Activated effector memory CD4-positive, alpha-beta T cell treated with anti-CD3 and anti-CD28 coated beads, Interleukin-2, amount 50 U/mL, for 16 hours (primary cell): ENCODE data around the gene CELA2A.
"Not testable (repeated sequence)": the region's sequence is repeated elsewhere in the genome, so short reads cannot be mapped to it uniquely, and the experiment has no call there.

Experiments used
- DNase-seq: peaks from one replicate; pipeline ENCODE4 v3.0.0-alpha.2; 2020

Gene CELA2A

DNA sequence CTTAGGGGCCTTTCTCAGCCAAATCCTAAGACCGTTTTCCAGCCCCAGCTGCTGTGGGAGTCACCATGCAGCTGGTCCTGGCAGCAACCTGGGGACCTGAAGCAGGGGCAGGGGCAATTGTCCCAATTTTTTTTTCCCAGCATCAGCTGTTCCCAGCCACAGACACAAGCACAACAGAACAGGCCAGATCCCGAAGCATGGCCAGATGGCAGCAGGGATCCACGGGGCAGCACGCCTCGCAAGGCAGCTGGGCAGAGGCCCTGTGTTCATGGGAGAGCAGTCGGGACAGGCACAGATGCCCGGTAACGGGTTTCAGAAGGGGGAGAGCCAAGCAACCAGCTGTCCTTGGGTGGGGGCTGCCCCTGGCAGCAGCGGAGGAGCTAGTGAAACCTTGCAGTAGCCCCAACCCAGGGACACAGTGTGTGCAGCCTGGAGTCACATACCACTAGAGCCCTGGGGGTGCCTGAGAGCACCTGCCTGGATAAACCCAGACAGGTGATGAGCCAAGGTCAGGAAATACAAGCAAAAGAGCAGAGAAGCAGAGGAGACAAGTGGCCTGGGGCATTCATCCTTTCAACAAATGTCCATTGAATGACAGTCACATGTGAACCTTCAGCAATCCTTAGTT lies 13.4 kb downstream of the CELA2A start:
- not testable (repeated sequence) for DNase-seq

DNA sequence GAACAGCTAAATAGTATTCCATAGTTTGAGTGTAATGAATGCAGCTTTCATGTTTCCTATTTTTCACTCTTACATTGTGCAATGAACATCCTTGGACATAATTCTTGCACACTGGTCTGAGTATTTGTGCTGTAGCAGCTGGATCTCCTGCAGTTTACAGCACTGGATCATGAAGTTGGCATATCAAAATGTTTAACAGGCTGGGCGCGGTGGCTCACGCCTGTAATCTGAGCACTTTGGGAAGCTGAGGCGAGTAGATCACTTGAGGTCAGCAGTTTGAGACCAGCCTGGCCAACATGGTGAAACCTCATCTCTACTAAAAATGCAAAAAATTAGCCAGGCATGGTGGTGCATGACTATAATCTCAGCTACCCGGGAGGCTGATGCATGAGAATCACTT lies 14.5 kb downstream of the CELA2A start:
- DNase-seq = not testable (repeated sequence)

DNA sequence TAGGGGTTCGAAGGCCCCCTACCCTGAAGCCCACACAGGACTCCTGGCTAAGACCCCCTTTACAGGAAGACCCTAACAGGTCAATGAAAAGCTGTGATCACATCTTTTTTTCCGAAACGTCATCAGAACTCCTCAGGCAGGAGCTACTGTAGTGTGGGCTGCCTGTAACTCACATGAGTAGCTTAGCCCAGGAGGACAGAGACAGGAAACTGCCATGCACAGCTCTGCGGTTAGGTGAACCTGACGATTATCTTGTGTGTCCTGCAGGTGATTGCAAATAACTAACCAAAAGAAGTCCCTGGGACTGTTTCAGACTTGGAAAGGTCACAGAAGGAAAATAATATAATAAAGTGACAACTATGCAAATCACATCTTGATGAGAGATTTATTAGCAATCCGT lies 15.2 kb downstream of the CELA2A start:
- DNase-seq = not testable (repeated sequence)

DNA sequence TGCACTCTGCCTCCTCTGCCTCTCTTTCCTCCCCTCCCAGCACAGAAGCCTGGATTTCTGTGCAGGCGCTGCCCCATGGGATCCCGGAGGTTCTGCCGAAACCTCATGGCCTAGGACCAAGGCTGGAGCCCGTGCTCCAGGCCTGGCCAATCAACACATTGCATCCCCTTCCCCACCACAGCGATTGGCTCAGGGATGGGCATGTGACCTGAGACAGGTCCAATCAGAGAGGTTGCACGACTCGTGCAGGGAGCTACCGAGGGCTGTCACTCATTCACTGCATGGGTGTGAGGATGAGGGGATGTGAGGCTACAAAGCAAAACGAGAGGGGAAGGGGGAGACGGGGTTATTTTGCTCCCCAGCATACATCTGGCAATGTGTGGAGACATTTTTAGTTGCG lies 16.1 kb downstream of the CELA2A start:
- no peak for DNase-seq

DNA sequence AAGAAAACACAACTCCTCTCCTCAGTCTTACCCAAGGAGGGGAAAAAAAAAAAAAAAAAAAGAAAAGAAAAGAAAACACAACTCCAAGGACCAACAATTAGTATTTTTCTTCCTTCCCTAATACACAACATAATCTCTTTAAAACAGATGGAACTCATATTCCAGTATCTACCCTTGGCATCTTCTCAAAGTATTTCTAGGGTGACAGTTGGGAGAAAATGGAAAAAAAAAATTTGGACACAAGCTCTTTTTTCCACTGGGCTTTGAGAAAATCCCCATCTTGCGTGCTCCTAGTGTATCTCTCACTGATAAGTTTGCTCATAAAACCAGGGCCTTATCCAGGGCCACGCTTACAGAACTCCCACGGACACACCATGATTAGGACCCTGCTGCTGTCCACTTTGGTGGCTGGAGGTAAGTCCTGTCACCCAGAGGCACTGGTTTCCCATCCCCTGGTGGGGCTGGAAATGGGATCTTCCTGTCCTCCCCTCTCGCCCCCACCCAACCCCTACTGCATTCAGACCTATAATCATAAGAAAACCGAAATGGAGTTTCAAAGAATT lies 19.3 kb downstream of the CELA2A start, which contains the start of gene CELA2B:
Gene CELA2B (plus strand): TSS at position 353 of the 563 bp plus-strand sequence. CDS start 22 bp downstream, at position 375.
- no peak for DNase-seq

DNA sequence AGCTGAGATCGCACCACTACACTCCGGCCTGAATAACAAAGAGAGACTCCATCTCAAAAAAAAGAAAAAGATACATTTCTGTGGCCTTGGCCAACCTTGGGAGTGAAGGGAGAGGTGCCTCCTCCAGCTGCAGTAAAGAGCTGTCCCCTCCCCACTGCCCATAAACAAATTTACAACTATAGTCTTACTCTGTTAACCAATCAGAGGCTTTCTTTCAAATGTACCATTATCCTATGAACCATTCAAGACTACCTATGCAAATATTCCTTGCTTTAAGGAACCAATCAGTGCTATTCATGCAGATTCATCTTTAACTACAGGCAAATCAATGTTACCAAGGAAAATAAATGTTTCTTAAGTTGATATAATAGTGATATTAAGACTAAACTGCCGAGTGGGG lies 20.4 kb downstream of the CELA2A start:
- no peak for DNase-seq

DNA sequence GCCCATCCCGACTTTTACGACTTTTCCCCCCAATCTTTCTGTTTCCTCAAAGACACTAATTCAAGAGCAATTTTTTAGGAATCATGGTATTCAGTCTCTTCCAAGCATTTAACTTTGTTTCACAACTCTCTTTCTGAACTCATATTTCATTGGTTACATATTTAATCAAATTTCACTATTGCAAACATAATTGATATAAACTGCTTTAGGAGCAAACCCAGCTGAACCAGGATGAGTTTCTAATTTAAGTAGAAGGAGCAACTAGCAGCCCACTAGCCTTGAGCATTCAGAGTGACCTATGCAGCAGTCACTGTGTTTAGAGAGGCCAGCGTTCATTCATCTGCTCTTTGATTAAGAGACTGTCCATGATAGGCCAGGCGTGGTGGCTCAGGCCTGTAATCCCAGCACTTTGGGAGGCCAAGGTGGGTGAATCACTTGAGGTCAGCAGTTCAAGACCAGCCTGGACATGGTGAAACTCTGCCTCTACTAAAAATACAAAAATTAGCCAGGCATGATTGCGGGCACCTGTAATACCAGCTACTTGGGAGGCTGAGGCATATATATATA lies 21.2 kb downstream of the CELA2A start:
- DNase-seq = no peak

DNA sequence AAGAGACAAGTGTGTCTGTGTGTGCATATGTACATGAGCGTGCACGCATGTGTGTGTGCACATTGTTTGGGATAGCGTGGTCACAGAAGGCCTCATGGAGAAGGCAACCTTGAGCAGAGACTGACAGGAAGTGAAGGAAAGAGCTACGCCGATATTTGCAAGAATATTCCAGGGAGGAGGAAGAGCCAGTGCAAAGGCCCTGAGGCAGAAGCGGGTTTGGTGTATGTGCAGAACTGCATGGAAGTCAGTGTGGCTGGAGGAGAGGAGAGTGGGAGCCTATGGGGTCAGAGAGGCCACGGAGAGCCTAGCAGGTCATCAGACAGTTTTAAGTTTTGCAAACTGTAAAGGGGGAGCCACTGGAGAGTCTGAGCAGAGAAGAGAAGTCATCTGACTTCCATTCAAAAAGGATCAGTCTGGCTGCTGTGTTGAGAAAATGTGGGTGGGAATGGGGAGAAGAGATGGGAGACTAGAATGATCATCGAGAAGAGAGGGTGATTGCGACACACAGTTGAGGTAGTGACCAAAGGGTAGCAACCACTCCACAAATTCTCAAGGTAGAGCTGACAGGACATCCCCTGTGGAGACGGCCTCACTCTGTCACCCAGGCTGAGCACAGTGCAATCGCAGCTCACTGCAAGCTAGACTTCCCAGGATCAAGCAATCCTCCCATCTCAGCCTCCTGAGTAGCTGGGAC lies 23.3 kb downstream of the CELA2A start:
- DNase-seq = no peak

DNA sequence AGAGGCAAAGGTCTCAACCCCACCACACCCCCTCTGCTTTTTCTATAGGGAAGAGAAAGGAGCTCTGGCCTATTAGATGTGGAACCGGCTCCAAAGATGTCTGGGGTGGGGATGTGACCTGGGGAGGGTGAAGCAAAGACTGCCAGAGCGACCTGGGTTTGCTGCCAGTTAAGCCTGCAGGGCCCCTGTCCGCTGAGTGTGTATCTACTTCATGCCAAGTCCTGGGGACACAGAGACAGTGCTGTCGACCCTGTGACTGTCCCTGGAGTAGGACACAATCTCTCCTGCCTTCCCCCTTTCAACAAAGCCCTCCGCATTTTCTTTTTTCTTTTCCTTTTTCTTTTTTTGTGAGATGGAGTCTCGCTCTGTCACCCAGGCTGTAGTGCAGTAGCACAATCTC lies 25.9 kb downstream of the CELA2A start:
- DNase-seq = not testable (repeated sequence)

DNA sequence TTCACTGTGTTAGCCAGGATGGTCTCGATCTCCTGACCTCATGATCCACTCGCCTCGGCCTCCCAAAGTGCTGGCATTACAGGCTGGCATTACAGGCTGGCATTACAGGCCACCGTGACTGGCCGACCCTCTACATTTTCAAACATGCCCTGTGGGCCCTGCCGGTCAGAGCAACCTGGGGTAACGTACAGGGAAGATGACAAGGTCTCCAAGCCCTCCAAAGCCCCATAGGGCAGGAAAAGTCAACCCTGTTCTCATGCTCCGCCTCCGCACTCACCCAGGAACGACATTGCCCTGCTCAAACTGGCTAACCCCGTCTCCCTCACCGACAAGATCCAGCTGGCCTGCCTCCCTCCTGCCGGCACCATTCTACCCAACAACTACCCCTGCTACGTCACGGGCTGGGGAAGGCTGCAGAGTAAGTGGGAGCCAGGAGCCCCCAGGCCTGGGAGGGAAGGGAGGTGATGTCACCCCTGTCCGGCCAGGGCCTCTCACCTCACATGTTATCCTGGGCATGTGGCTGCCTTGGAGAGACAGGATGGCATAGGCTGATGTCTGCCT lies 26.5 kb downstream of the CELA2A start:
- DNase-seq = not testable (repeated sequence)

DNA sequence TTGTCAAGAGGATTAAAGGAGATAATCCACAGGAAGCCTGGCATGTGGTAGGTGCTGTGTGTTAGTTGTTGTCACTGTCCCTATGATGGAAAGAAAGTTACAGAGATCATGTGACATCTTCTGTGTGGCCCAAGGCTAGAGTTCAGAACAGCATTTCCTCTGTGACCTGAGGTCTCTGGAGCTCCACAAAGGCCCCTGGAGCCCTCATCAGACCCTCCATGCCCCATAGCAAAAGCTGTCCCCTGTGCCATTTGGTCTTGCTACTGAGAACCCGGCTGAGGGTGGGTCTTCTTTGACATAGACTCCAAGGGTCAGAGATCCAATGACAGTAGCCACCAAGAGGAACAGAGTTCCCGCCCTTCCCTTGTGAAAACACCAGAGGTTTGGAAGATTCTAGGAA lies 27.4 kb downstream of the CELA2A start:
- DNase-seq = no peak

DNA sequence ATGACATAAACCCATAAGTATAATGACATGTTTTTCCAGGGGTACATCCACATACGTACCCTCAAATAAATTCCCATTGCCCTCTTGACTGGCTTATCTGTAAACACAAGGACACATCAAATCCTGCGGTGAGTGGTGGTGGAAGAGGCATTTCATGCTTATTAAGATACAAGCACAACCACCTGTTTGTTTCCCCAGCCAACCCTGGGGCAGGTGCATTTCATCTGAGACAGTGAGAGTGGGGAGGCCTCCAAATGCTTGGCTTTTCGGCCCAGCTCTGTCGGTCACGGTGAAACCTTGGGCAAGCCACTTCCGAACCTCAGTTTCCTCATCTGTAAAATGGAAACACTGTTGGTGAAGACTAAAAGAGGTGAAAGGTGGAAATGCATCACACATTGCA lies 27.9 kb downstream of the CELA2A start:
- not testable (repeated sequence) for DNase-seq

DNA sequence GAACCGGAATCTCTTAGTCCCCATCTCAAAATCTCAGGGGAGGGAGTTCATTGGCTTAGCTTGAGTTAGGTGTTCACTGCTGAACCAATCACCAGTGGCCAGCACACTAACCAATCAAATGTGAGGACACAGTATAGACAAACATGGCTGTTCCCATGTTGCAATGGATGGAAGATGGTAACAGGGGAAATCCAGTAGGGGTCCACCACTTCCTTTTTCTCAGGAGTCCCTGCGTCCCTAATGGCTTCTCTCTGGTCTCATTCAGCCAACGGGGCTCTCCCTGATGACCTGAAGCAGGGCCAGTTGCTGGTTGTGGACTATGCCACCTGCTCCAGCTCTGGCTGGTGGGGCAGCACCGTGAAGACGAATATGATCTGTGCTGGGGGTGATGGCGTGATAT lies 29.1 kb downstream of the CELA2A start:
- DNase-seq = no peak

DNA sequence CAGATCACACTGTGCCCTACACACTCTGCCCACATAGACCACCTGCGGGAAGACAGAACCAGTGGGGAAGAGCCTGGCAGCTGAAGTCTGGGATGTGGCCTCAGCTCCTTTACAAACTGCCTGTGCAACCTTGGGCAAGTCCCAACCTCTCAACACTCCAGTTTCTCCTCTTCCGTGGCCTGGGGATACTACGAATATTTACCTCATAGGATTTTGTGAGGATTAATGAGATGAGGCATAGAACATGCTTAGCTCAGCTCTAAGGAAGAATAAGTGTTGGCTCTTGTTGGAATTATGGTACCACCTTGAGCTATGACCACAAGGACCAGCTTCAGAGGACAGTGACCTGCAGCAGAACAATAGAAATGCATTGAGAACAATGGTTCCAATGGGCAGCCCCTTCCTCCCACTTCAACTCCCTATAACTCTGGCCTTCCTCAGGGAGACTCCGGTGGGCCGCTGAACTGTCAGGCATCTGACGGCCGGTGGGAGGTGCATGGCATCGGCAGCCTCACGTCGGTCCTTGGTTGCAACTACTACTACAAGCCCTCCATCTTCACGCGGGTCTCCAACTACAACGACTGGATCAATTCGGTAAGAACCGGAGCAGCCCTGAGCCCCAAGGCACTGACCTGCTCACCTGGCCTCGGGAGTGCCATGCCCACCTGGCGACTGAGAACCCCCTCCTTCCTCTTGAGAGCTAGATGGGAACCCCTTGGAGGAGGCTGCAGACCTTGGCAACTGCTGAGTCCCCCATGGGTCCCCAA lies 30.5 kb downstream of the CELA2A start:
- not testable (repeated sequence) for DNase-seq

DNA sequence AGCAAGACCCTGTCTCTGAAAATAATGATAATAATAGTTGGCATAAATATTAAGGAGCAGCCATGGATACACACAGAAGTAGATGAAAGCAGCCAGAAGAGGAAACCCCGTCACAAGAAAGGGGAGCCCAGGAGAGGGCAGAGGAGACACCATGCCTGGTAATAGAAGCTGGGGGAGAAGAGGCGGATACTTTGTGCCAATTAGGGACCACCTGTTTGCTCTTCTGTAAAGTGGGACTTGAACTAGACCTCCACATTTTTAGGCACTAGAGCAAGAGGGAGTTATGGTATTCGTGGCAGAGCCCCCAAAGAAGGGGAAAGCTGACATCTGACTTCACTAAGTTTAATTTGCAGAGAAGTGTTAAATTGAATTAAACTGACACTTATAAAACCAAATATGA lies 31.8 kb downstream of the CELA2A start:
- DNase-seq = no peak

DNA sequence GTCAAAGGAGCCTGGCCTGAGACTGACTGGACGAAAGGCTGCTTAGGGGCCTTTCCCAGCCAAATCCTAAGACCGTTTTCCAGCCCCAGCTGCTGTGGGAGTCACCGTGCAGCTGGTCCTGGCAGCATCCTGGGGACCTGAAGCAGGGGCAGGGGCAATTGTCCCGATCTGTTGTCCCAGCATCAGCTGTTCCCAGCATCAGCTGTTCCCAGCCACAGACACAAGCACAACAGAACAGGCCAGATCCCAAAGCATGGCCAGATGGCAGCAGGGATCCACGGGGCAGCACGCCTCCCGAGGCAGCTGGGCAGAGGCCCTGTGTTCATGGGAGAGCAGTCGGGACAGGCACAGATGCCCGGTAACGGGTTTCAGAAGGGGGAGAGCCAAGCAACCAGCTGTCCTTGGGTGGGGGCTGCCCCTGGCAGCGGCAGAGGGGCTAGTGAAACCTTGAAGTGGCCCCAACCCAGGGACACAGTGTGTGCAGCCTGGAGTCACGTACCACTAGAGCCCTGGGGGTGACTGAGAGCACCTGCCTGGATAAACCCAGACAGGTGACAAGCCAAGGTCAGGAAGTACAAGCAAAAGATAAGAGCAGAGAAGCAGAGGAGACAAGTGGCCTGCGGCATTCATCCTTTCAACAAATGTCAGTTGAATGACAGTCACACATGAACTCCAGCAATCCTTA lies 32.7 kb downstream of the CELA2A start:
- DNase-seq = no peak

DNA sequence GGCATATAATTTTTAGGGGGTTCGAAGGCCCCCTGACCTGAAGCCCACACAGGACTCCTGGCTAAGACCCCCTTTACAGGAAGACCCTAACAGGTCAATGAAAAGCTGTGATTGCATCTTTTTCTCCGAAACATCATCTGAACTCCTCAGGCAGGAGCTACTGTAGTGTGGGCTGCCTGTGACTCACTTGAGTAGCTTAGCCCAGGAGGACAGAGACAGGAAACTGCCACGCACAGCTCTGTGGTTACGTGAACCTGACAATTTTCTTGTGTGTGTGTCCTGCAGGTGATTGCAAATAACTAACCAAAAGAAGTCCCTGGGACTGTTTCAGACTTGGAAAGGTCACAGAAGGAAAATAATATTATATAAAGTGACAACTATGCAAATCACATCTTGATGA lies 34.5 kb downstream of the CELA2A start:
- DNase-seq = not testable (repeated sequence)

DNA sequence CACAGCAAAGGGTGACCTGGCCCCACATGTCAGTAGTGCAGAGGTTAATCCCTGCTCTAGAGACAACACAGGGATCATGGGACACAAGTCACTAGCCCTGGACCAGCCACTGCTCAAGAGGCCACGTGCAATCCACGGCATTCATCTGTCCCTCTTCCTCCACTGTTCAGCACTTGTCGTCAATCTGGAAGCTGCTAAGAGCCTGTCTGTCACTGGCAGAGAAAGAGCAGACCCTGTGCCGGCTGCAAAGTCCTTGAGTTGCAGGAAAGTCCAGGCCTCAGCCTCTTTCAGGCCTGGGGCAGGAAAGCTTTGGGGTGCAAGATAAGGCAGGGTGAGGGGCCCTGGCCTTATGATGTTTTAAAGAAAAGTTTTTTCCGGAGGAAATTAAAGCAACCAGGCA lies 36.1 kb downstream of the CELA2A start:
- DNase-seq = no peak

DNA sequence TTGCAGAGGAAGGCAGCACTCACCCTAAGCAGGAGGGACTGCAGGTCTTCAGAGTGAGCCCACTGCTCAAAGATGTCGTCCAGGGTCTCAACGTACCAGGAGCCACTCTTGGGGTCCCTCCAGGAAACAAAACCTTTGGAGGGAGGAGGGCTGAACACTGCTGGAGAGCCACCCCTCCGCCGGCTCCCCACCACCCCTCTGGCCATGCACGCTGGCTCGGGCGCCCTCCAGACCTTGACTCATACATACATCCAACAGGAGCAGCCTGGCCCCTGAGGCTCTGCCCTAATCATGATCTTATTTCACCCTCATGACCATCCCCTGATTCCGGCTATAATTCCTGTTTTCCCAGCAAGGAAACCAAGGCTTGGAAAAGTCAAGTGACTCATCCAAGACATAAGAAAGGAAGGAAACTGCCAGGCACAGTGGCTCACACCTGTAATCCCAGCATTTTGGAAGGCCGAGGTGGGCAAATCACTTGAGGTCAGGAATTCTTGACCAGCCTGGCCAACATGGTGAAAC lies 37.4 kb downstream of the CELA2A start:
- DNase-seq = no peak

DNA sequence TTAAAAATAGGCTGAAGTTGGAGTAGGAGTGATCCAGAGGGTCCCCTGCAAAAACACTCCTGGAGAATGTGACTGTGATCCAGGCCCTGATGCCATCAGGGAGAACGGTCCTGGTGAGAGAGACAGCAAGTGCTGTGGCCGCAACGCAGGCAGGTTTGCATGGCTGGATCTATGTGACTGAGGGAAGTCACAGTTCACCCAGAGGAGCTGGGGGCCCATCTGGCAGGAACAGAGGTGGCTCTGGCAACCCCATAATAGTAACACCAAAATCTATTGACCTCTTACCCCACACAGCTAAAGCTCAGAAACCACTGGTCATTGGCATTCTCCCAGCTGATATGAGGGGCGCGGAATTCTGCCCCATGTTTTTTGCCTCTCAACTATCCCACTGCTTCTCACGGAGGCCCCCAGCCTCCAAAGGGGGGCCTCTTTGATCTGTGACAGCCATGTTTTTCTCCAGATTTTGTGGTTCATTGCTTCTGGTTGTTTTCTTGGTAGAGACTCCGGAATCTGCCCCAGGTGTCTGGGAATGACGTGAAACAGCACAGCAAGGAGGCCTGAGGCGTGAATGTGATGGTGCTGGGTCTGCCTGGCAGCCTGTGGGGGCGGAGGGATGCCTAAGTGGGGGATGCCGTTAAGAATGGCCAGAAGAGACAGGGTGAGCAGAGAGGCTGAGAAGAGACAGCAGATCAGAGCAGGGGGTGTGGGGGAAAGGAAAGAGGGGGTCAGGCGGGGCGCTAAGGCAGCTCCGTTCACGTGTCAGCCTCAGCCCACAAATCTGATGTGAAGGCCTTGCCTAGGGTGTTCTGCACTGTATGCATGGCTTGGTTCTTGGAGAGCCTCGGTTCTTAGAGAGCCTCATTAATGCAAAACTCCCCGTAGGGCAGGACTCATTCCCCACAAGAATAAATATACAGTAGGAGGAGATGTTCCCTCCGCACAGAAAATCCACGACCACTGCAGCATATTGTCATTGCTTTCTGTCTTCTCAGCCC lies 43.9 kb downstream of the CELA2A start:
- no peak for DNase-seq
